NCI-H1694 treated with DMSO at 0.1 percent for 48 hours (cell line): ENCODE measurements around the gene CFAP74.

ENCODE experiments used
- DNase-seq: peaks from one replicate; lab custom pipeline; 2025; lab: John Stamatoyannopoulos, UW

Gene CFAP74

GRCh38 chr1:2042830-2043773, 39.5 kb upstream of the CFAP74 start:
- no peak for DNase-seq

- DNase-seq = no peak
These were observed 38.3 kb upstream of the CFAP74 start for GRCh38 chr1:2041887-2042286.

GRCh38 chr1:2041305-2041704, 37.7 kb upstream of the CFAP74 start:
- DNase-seq = no peak

DNA sequence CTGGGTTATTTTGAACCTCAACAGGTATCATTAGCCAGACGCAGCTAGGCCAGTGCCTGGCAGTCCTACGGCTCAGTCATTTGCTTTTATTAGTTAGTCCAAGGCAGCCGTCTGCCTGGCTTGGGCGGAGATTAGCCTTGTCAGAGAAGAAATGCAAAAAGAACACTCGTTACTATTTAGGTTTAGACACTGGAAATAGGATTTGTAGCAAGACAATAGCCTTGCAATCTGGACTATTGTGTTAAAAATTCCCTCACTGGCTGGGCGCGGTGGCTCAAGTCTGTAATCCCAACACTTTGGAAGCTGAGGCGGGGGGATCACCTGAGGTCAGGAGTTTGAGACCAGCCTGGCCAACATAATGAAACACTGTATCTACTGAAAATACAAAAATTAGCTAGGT, 35.7 kb upstream of the CFAP74 start:
- no peak for DNase-seq

DNA sequence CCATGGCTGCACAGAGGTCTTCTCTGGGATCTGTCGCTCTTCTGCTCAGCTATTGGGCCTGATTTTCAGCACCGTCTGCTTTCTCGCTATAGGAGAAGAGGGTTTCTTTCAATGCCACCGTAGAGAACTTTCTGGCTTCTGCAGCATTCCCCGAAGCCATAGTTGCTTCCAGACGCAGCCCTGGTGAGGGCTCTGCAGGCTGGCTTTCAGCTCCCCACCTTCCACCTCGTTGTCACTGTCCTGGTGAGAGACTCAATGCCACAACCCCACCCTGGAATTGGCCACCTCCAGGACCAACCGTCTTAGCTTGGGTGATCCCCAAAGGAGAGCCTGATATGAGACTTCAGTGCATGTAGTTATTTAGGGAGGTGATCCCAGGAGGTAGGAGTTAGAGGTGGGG, 34.6 kb upstream of the CFAP74 start:
- DNase-seq = no peak

DNA sequence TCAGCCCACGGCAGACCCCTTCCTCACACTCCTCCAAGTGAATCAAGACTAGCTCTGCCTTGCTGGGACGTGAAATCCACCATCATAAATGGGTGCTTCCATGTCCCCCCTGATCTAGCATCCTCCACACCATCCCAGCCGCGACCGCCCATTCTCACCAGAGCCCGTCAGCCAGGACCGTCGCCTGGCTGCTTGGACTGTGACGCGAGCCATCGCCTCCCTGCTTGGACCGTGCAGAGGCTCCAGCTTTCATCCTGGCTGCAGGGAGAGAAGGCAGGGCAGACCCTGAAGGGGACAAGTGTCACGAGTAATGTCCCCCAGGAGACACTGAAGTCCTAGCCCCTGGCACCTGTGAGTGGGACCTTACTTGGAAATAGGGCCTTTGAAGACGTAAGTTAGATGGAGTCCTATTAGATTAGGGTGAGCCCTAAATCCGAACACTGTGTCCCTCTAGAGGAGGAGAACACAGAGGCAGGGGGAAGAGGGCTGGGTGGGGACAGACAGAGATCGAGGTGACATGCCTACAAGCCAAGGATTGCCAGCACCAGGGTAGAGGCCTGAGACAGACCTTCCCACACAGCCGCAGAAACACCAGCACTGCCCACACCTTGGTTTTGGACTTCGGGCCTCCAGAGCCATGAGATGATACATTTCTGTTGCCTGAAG, 33.9 kb upstream of the CFAP74 start:
- no peak for DNase-seq

GRCh38 chr1:2036287-2036686, 32.7 kb upstream of the CFAP74 start:
- no peak for DNase-seq

DNA sequence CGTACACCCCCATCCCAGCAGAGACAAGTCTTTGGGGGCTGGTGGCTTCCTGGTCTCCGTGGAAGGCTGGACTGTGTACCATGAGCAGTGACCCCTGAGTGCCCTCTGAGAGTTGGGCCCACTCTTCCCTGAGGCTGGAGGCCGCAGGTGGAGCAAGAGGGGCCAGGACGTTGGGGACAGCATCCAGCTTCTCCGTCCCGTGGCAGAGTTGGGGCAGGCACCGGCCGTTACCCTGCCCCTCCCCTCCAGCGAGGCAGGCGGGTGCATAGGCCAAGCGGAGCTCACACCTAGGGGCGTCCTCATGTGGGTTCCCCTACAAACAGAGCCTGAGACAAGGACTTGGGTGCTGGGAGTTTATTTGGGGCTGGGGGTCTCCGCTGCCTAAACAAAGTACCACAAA, 29.6 kb upstream of the CFAP74 start:
- DNase-seq = no peak

- DNase-seq = no peak
These were observed 29.2 kb upstream of the CFAP74 start for GRCh38 chr1:2032737-2033136.

DNA sequence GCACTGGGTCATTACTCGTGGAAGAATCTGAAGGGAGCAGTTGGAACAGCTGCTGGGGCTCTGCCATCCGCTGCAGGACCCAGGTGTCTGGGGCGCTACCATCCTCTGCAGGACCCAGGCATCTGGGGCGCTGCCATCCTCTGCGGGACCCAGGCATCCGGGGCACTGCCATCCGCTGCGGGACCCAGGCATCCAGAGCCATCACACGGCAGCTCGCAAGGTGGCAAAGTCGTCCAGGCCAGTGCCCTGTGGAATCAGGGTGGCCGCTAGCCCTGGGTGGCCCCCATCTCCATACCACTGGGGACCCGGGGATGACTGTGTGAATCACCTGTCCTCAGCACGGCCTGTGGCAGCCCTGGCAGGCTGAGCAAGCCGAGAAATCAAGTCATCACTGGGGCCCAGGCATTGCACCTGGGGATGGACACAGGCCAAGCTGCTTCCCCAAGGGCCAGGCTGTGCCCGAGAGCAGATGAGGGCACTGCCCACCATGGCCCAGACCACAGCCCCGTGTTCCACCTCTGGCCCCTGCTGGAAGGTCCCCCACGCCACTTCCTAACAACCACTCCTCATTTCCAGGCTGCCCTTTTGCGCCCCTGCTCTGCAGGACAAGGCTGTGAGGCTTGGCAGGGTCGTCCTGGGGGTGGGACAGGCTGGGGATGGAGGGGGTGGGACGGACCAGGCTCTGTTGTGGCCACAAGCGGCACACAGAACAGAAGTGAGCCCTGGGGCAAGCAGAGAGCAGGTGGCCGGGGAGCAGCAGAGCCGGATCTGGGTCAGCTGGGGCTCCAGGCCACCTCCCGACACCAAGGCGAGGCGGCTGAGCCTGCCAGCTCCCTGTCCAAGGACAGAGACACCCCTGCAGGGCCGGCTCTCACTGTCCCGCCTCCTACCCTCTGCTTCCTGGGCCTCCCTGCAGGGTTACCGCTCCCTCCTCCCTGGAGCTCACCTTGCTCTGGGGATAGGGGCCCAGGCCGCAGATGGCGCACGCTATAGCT, 28.3 kb upstream of the CFAP74 start:
- DNase-seq = no peak

GRCh38 chr1:2030076-2030871, 26.7 kb upstream of the CFAP74 start:
- DNase-seq = no peak

DNA sequence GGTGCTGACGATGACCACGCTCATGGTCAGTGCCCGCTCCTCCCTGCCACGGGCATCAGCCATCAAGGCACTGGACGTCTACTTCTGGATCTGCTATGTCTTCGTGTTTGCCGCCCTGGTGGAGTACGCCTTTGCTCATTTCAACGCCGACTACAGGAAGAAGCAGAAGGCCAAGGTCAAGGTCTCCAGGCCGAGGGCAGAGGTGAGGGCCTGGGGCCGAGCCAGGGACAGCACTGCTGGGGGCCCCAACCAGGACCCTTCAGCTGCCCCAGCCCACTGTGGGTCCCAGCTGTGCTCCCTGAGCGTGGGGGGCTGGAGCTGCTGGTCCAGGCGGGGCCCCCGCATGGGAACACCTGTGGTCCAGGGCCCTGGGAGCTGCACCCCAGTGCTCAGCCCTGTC, 26.0 kb upstream of the CFAP74 start:
- DNase-seq = no peak

DNA sequence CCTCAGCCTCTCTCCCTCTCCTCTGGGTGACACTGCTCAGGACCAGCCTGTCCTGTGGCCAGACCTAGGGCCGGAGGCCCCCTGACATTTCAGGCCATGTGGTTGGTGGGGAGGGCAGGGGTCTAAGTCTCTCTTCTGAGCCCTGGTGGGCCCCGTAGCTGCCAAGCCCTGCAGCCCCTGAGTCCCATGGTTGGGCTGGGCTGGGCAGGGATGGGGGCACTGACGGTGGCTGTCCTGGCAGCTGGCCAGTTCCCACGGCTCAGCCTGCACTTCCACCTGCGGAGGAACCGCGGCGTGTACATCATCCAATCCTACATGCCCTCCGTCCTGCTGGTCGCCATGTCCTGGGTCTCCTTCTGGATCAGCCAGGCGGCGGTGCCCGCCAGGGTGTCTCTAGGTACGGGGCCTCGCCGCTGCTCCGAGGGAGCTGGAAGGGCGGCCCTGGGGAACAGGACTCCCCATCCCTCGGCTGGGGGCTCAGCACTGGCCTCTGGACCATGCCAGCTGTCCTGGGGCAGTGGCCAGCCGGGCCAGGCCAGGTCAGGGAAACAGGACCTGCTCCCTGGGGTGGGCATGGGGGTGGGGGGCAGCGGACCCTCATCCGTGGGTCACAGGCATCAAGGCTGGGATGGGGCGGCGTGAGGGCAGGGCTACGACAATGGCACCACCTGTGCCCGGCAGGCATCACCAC, 25.4 kb upstream of the CFAP74 start:
- DNase-seq = no peak

- DNase-seq = no peak
These were observed 24.5 kb upstream of the CFAP74 start for GRCh38 chr1:2027961-2028583.

DNA sequence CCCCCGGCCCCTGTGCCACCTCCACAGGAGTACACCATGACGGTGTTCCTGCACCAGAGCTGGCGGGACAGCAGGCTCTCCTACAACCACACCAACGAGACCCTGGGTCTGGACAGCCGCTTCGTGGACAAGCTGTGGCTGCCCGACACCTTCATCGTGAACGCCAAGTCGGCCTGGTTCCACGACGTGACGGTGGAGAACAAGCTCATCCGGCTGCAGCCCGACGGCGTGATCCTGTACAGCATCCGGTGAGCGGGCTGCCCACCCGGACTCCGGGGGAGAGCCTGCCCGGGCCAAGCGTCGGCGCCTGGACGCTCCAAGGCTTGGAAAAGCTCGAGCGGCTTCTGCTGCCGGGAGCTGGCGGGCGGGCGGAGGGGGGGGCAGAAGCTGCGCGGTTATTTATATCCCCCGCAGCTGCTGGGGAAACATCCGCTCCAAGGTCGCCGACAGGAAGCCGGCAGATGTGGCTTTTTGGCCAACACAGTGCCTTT, 21.9 kb upstream of the CFAP74 start:
- DNase-seq = no peak

GRCh38 chr1:2024887-2025286, 21.3 kb upstream of the CFAP74 start:
- DNase-seq = no peak

- DNase-seq = no peak
These were observed 20.9 kb upstream of the CFAP74 start for GRCh38 chr1:2024451-2024850.

- DNase-seq = no peak
These were observed 19.6 kb upstream of the CFAP74 start for GRCh38 chr1:2023187-2023586.

DNA sequence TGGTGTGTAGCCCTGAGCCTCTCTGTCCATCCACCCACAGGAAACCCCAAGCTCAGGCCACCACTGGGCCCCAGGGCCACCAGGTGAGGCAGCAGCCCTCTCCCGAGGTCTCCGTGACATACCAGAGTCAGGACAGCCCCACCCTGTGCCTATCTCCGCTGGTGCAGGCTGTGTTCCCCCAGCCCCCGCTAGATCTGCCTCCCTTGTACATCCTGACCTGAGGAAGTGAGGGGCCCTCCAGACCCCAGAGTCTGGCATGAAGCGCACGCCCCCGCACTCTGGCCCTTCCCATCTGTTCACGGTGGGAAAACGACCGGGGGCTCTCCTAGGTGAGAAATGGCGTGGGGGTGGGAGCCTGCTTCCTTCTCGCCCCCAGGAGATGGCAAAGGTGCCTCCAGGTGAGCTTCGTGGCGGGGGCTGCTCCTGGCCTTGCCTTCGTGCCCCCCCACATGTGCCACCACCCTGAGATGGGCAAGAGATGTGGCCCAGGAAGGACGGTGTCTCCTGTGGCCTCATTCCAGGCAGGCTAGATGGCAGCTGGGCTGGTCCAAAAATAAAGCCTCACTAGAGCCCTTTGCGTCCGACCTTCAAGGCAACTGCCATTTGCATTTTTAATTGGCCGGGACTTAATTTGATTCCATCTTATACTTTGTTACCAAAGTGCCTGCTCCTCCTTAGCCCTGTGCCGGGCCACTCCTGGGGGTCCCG, 18.6 kb upstream of the CFAP74 start:
- DNase-seq = no peak
